ENCODE results near the gene ARL15. TPM values are rescaled to one million over a fixed set of nuclear protein-coding genes. Genes with fewer than 3 reads are reported as not detected.

ARL15 gene
- total RNA-seq, 1 donor from 2014 or later = 28.9 TPM

- Mint-ChIP-seq H3K9me3 (ENCODE audit: low read depth) (no peaks in the 10 kb centered on the region), H3K4me1 (ENCODE audit: low read depth) (peaks cover 5% of the 10 kb centered on the region), H3K36me3 (ENCODE audit: insufficient read depth) (no peaks in the 10 kb centered on the region), H3K27ac (no peak overlapping the region), H3K27me3 (no peaks in the 10 kb centered on the region), H3K4me3 (ENCODE audit: low read depth) (no peak overlapping the region)
- no peak for TF ChIP-seq CTCF (IDR thresholded peaks at IDR 0.05; ENCODE audit: unreplicated experiment)
- no peak for DNase-seq (ENCODE audit: low spot score, unreplicated experiment)
Observed at GRCh38 chr5:54214722-54215121, 95.7 kb downstream of the ARL15 start.

GRCh38 chr5:54212331-54212730 is 98.0 kb downstream of the ARL15 start:
- H3K4me3 Mint-ChIP-seq (ENCODE audit: low read depth) = no peak overlapping the region
- no peak overlapping the region for H3K27ac Mint-ChIP-seq
- no peaks in the 10 kb centered on the region for H3K9me3 Mint-ChIP-seq (ENCODE audit: low read depth)
- no peaks in the 10 kb centered on the region for H3K36me3 Mint-ChIP-seq (ENCODE audit: insufficient read depth)
- no peaks in the 10 kb centered on the region for H3K27me3 Mint-ChIP-seq
- H3K4me1 Mint-ChIP-seq (ENCODE audit: low read depth) = peaks cover 5% of the 10 kb centered on the region
- no peak for TF ChIP-seq CTCF (IDR thresholded peaks at IDR 0.05; ENCODE audit: unreplicated experiment)
- DNase-seq (ENCODE audit: low spot score, unreplicated experiment) = no peak

GRCh38 chr5:54211912-54212311 is 98.5 kb downstream of the ARL15 start:
- no peaks in the 10 kb centered on the region for H3K36me3 Mint-ChIP-seq (ENCODE audit: insufficient read depth)
- H3K27ac Mint-ChIP-seq = no peak overlapping the region
- H3K9me3 Mint-ChIP-seq (ENCODE audit: low read depth) = no peaks in the 10 kb centered on the region
- no peak for DNase-seq (ENCODE audit: low spot score, unreplicated experiment)
- no peak for TF ChIP-seq CTCF (IDR thresholded peaks at IDR 0.05; ENCODE audit: unreplicated experiment)
- no peak overlapping the region for H3K4me3 Mint-ChIP-seq (ENCODE audit: low read depth)
- H3K27me3 Mint-ChIP-seq = no peaks in the 10 kb centered on the region
- peaks cover 5% of the 10 kb centered on the region for H3K4me1 Mint-ChIP-seq (ENCODE audit: low read depth)

GRCh38 chr5:54207566-54207965 is 102.8 kb downstream of the ARL15 start:
- no peaks in the 10 kb centered on the region for H3K27me3 Mint-ChIP-seq
- no peak for TF ChIP-seq CTCF (IDR thresholded peaks at IDR 0.05; ENCODE audit: unreplicated experiment)
- H3K4me1 Mint-ChIP-seq (ENCODE audit: low read depth) = peaks cover 11% of the 10 kb centered on the region
- no peaks in the 10 kb centered on the region for H3K9me3 Mint-ChIP-seq (ENCODE audit: low read depth)
- no peak for DNase-seq (ENCODE audit: low spot score, unreplicated experiment)
- no peaks in the 10 kb centered on the region for H3K36me3 Mint-ChIP-seq (ENCODE audit: insufficient read depth)
- H3K4me3 Mint-ChIP-seq (ENCODE audit: low read depth) = no peak overlapping the region
- no peak overlapping the region for H3K27ac Mint-ChIP-seq

- Mint-ChIP-seq H3K4me3 (ENCODE audit: low read depth) (no peak overlapping the region), H3K36me3 (ENCODE audit: insufficient read depth) (no peaks in the 10 kb centered on the region), H3K27me3 (no peaks in the 10 kb centered on the region), H3K9me3 (ENCODE audit: low read depth) (peaks cover under 1% of the 10 kb centered on the region), H3K27ac (no peak overlapping the region), H3K4me1 (ENCODE audit: low read depth) (peaks cover 9% of the 10 kb centered on the region)
- TF ChIP-seq CTCF (IDR thresholded peaks at IDR 0.05; ENCODE audit: unreplicated experiment) = no peak
- DNase-seq (ENCODE audit: low spot score, unreplicated experiment) = no peak
Observed at GRCh38 chr5:54206580-54207229, 103.7 kb downstream of the ARL15 start.
